ENCODE results near the gene FOXO3.

Gene FOXO3

DNA sequence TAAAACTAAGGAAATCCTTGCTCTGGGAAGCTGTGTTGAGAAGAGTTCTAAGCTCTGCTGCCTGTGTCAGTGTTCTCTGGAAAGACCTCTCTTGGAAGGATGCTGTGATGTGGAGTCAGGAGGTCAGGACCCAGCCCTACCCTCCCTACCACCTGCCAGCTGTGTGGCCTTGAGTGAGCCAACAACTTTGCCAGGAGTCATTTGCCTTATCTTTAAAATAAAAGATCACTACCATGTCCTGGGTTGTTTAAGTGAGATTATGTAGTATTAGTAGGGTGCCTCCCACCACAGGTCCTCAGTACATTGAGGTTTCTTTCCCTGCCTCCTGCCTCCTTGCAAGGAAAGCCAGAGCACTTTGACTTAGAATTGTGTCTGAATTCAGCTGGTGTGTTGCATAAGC, 64.9 kb downstream of the FOXO3 start:
- Histone ChIP-seq H3K4me3 (ENCODE audit: low read depth, low read length) (no peak overlapping the region), H3K36me3 (replicated peaks) (no peaks in the 10 kb centered on the region), H3K27ac (no peak overlapping the region), H3K27me3 (replicated peaks) (no peaks in the 10 kb centered on the region)
- TF ChIP-seq, protein P1, sequence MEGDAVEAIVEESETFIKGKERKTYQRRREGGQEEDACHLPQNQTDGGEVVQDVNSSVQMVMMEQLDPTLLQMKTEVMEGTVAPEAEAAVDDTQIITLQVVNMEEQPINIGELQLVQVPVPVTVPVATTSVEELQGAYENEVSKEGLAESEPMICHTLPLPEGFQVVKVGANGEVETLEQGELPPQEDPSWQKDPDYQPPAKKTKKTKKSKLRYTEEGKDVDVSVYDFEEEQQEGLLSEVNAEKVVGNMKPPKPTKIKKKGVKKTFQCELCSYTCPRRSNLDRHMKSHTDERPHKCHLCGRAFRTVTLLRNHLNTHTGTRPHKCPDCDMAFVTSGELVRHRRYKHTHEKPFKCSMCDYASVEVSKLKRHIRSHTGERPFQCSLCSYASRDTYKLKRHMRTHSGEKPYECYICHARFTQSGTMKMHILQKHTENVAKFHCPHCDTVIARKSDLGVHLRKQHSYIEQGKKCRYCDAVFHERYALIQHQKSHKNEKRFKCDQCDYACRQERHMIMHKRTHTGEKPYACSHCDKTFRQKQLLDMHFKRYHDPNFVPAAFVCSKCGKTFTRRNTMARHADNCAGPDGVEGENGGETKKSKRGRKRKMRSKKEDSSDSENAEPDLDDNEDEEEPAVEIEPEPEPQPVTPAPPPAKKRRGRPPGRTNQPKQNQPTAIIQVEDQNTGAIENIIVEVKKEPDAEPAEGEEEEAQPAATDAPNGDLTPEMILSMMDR (IDR thresholded peaks at IDR 0.05; ENCODE audit: low read depth, low read length, missing control alignments), result no peak
- no peak for DNase-seq
- in situ Hi-C loops (cut with HindIII; ENCODE audit: low pct_ligation_motif_present, low sequenced_read_pairs), result no loop called here

DNA sequence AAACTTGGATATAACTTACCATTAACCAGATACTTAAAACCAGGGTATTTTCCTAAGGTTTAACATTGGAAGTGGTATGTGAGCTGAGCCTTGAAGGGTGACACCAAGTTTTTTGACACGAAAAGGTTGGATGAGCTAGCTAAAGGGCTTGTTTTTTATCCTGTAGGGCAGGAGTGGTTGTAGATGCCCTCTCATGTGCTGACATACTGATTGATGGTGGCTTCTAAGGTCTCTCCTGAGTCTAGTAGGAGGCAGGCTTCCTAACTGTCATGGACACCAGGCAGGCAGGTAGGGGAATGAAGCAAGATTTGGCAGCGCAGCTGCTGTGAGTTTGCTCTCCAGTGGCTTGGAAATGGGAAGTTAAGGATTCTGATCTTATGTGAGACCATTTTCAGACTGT, 66.1 kb downstream of the FOXO3 start:
- DNase-seq, result no peak
- H3K4me3 ChIP-seq (ENCODE audit: low read depth, low read length), result no peak overlapping the region
- in situ Hi-C loops (cut with HindIII; ENCODE audit: low pct_ligation_motif_present, low sequenced_read_pairs), result no loop called here
- TF ChIP-seq, protein P1 (IDR thresholded peaks at IDR 0.05; ENCODE audit: low read depth, low read length, missing control alignments), result no peak
- no peak overlapping the region for H3K27ac ChIP-seq
- H3K36me3 ChIP-seq (replicated peaks), result no peaks in the 10 kb centered on the region
- no peaks in the 10 kb centered on the region for H3K27me3 ChIP-seq (replicated peaks)

DNA sequence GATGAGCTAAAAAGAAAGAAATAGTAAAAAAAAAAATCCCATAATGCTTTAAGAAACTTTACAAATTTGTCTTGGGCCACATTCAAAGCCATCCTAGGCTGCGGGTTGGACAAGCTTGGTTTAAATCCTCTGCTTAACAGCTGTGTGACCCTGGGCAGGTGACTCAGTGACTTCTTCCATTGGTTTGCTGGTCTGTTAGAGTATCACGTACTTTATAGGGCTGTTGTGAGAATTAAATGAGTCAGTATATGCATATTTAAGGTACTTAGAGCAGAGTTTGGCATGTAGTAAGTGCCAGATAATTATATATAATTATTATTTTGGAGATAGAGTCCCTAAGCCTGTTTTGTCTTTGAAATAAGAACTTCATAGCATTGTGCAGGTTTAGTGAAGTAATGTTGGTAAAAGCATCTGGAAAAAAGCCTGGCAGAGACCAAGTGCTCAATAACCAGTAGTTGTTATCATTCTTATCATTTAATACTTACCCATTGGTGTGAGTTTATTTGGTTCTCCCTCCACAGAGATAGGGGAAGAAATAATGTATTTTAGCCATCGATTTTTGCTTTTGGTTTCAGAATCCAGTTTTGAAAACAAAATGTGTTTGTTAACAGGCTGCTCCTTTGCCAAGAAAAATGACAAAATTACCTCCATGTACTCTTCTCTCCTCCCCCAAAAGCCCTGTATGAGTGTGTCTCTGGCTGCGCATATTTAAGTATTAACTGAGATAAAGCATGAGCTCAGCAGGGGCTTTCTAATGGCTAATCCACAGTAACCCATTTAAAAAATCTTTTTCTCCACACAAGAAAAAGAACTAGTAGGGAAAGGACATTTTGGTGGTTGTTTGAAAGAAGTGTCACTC, 67.2 kb downstream of the FOXO3 start:
- H3K27ac ChIP-seq, result no peak overlapping the region
- H3K36me3 ChIP-seq (replicated peaks), result no peaks in the 10 kb centered on the region
- peak; percentile 31 for DNase-seq
- in situ Hi-C loops (cut with HindIII; ENCODE audit: low pct_ligation_motif_present, low sequenced_read_pairs), result no loop called here
- H3K27me3 ChIP-seq (replicated peaks), result no peaks in the 10 kb centered on the region
- TF ChIP-seq, protein P1 (IDR thresholded peaks at IDR 0.05; ENCODE audit: low read depth, low read length, missing control alignments), result no peak
- H3K4me3 ChIP-seq (ENCODE audit: low read depth, low read length), result no peak overlapping the region

DNA sequence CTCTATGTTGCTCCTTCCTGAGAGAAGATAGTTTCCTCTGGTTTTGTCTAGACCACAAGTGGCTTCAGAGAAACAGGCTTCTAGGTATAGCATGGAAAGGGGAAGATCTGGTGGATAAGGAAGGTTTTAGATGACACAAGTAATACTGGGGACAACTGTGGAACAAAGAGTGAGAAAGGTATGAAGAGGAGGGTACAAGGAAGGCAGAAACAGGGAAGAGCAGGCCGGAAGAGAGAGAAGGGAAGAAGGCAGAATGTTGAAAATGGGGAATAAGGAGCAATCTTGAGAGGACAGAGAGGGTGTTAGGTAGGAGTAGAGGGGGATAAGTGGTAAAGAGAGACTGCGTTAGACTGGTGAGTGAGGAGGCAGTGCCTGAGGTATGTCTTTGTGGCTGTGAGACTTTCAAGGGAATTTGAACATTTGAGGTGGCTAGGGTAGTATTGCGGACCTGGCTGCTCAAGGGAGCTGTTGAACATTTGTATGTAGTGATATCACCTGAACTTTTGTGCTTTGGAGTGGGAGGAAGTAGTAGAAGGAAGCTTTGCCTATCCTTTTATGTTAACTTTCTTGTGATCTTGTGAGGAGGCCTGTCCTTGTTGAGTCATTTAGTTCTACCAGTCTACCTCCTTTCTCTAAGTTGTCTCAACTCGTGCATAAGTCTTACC, 69.5 kb downstream of the FOXO3 start:
- no peak overlapping the region for H3K4me3 ChIP-seq (ENCODE audit: low read depth, low read length)
- TF ChIP-seq, protein P1 (IDR thresholded peaks at IDR 0.05; ENCODE audit: low read depth, low read length, missing control alignments), result no peak

DNA sequence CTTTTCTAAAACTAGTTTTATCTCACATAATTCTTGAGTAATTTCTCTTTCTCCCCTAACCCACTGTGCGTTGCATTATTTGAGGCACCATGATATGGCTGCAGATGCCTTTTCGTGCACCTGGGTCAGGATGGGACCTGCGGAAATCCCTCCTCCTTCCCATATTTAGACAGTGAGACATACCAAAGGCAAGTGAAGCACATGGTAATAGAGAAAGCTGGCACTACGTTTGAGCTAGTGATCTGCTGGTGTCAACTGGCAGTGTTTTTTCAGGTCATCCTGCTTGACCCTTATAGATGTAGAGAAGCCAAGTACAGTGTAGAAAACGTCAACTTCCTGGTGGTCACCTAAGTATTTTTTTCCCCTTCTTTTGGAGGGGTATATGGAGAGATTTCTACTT, 71.7 kb downstream of the FOXO3 start:
- H3K27me3 ChIP-seq (replicated peaks), result no peaks in the 10 kb centered on the region
- no peak overlapping the region for H3K27ac ChIP-seq
- TF ChIP-seq, protein P1 (IDR thresholded peaks at IDR 0.05; ENCODE audit: low read depth, low read length, missing control alignments), result no peak
- H3K36me3 ChIP-seq (replicated peaks), result no peaks in the 10 kb centered on the region
- no peak for DNase-seq
- in situ Hi-C loops (cut with HindIII; ENCODE audit: low pct_ligation_motif_present, low sequenced_read_pairs), result no loop called here
- no peak overlapping the region for H3K4me3 ChIP-seq (ENCODE audit: low read depth, low read length)

More for the DNA sequence above, 69.5 kb downstream of the FOXO3 start:
- in situ Hi-C loops (cut with HindIII; ENCODE audit: low pct_ligation_motif_present, low sequenced_read_pairs), result no loop called here
- no peak overlapping the region for H3K27ac ChIP-seq
- H3K36me3 ChIP-seq (replicated peaks), result no peaks in the 10 kb centered on the region
- no peaks in the 10 kb centered on the region for H3K27me3 ChIP-seq (replicated peaks)
- no peak for DNase-seq

Data from brain microvascular endothelial cell (primary cell).